Naive thymus-derived CD4-positive, alpha-beta T cell (primary cell): Measurements from ENCODE around the gene ARL11. TPM values are rescaled to one million over a fixed set of nuclear protein-coding genes. Genes with fewer than 3 reads are reported as not detected.

Experiments used
- ATAC-seq: fragments of 150-1000 bp; cut with Tn5 transposase; 2 replicates; pipeline ENCODE4 v1.10.0; 2021; ENCODE audit warnings: mild to moderate bottlenecking, moderate library complexity
- CTCF ChIA-PET: fragments of 350-600 bp; sonication (Branson Sonifier 250); formaldehyde crosslinking; loops from one replicate; lab custom pipeline; 2021; ENCODE audit warnings: antibody characterized with exemption; lab: Charles Lee
- POLR2A ChIA-PET: fragments of 350-600 bp; sonication (Branson Sonifier 250); formaldehyde crosslinking; loops from one replicate; lab custom pipeline; 2021; ENCODE audit warnings: antibody characterized with exemption, inconsistent platforms; lab: Charles Lee
- DNase-seq, 9 donors: peaks; one replicate each; pipeline versions ENCODE4 v3.0.0 to v3.0.0-alpha.2; 2020 to 2022; ENCODE audit warnings: mixed read lengths in 1 of 9
- H3K27ac ChIP-seq: one replicate; pipeline ENCODE4 v1.7.0; 2013; ENCODE audit warnings: mild to moderate bottlenecking, low read depth, low read length, moderate library complexity
- H3K27me3 ChIP-seq, 2 donors: one replicate each; pipeline ENCODE4 v1.7.0; 2013; ENCODE audit warnings: low read length in 2 of 2, mild to moderate bottlenecking in 2 of 2, moderate library complexity in 2 of 2; ENCODE audit not compliant: control insufficient read depth in 2 of 2, insufficient read depth in 2 of 2
- H3K36me3 ChIP-seq, 3 experiments: 1 replicate in 2 of 3; 2 replicates in 1 of 3; pipeline ENCODE4 v1.7.0; 2013; ENCODE audit warnings: low read length in 3 of 3, mild to moderate bottlenecking in 3 of 3, moderate library complexity in 1 of 3; ENCODE audit not compliant: insufficient read depth in 3 of 3, control insufficient read depth in 2 of 3
- H3K4me1 ChIP-seq, 2 donors: one replicate each; pipeline ENCODE4 v1.7.0; 2013; ENCODE audit warnings: low read length in 2 of 2, mild to moderate bottlenecking in 2 of 2, moderate library complexity in 1 of 2; ENCODE audit not compliant: control insufficient read depth in 2 of 2, insufficient read depth in 2 of 2
- H3K4me3 ChIP-seq: 2 replicates; pipeline ENCODE4 v1.7.0; 2013; ENCODE audit warnings: mild to moderate bottlenecking, low read length
- H3K9me3 ChIP-seq, 3 experiments: 1 replicate in 2 of 3; 2 replicates in 1 of 3; pipeline ENCODE4 v1.7.0; 2013; ENCODE audit warnings: low read length in 3 of 3; ENCODE audit not compliant: control insufficient read depth in 2 of 3
- H3K27ac Mint-ChIP-seq, 9 donors: one replicate each; pipeline ENCODE4 v1.8.0; 2020 to 2022; ENCODE audit warnings: mixed read lengths in 9 of 9, mild to moderate bottlenecking in 8 of 9, moderate library complexity in 5 of 9, inconsistent platforms in 2 of 9
- H3K27me3 Mint-ChIP-seq, 5 donors: one replicate each; pipeline ENCODE4 v1.8.0; 2021 to 2022; ENCODE audit warnings: mixed read lengths in 5 of 5, mild to moderate bottlenecking in 1 of 5
- H3K36me3 Mint-ChIP-seq, 5 donors: one replicate each; pipeline ENCODE4 v1.8.0; 2020 to 2022; ENCODE audit warnings: mixed read lengths in 5 of 5, mild to moderate bottlenecking in 3 of 5, inconsistent platforms in 1 of 5
- H3K4me1 Mint-ChIP-seq, 7 donors: one replicate each; pipeline ENCODE4 v1.8.0; 2020 to 2022; ENCODE audit warnings: mixed read lengths in 7 of 7, mild to moderate bottlenecking in 3 of 7, inconsistent platforms in 1 of 7
- H3K4me3 Mint-ChIP-seq, 10 donors: one replicate each; pipeline ENCODE4 v1.8.0; 2020 to 2022; ENCODE audit warnings: mild to moderate bottlenecking in 10 of 10, mixed read lengths in 10 of 10, moderate library complexity in 6 of 10, inconsistent platforms in 2 of 10
- H3K9me3 Mint-ChIP-seq, 11 donors: one replicate each; pipeline ENCODE4 v1.8.0; 2020 to 2022; ENCODE audit warnings: mixed read lengths in 11 of 11, mild to moderate bottlenecking in 4 of 11, inconsistent platforms in 1 of 11, moderate library complexity in 1 of 11
- intact Hi-C, 2 donors: fragments of 100-400 bp; cut with micrococcal nuclease; formaldehyde crosslinking; loops; one replicate each; pipeline ENCODE4 v1.15.1; 2023
- polyA plus RNA-seq, 2 donors: library from polyadenylated mRNA; unstranded; fragments of 300-500 nt; fragmentation: Illumina TruSeq; gene quantifications; one replicate each; pipeline ENCODE4 v1.2.3, GENCODE V29; 2021
- total RNA-seq, 6 experiments: library from RNA in 5 of 6; stranded (reverse) in 5 of 6; gene quantifications; 1 replicate in 5 of 6; 2 replicates in 1 of 6; pipeline ENCODE4 v1.2.3 and lab custom pipeline; 2021 to 2026

The ARL11 gene
- total and polyA plus RNA-seq, 7 experiments from 2014 or later = 0.30 to 3.4 (median 0.92) TPM

DNA sequence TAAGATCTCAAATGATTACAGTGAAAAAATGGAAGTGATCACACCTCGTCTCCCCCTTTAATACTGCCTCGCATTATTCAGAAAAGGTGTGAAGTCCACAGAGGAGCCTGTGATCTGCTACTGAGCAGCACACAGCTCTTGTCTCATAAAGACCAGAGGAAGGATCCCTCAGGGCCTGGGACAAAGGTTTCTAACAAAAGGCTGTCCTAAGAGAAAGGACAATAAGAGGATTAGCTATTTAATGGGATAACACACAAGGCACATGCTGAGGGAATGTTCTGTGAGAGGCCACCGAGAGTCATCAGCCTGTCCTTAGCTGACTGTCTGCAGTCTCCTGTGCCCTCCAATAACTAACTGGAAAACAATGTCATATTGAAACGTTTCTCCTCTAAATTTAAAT is 36.3 kb downstream of the ARL11 start:
- no peak overlapping the region for H3K27ac ChIP-seq

DNA sequence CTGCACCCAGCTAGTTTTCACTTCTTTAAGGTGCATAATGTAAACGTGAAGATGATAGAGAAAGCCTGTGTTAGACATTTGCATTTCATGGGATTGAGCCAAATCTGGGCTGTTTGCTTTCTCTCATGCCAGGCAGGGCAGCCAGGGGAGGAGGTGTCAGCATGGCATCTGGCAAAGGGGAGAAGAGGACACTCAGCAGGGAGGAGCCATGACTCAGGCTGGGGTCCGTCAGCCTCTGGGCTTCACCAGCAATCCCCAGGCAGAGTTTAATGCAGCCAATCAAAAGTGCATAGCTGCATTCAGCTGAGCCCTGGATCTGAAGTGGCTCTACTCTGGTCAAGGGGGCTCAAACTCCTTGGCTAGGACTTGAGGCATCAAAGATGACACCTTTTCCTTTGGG is 39.5 kb downstream of the ARL11 start:
- peak overlapping the region in 2 of 9 donors; percentile 10 to 57 for H3K27ac Mint-ChIP-seq

More for the DNA sequence above, 36.3 kb downstream of the ARL11 start:
- H3K27me3 Mint-ChIP-seq = no peaks in the 10 kb centered on the region
- Histone ChIP-seq H3K4me1 (no peaks in the 10 kb centered on the region), H3K4me3 (no peak overlapping the region), H3K36me3 (peaks cover 0 to 40% (median 0%) of the 10 kb centered on the region in 3 experiments), H3K27me3 (no peaks in the 10 kb centered on the region), H3K9me3 (no peaks in the 10 kb centered on the region)
- H3K9me3 Mint-ChIP-seq = no peaks in the 10 kb centered on the region
- ChIA-PET CTCF (no interaction called here), POLR2A (no interaction called here)
- no peak overlapping the region for H3K27ac Mint-ChIP-seq
- ATAC-seq (no peak), DNase-seq (no peak)
- H3K36me3 Mint-ChIP-seq = peaks cover 23 to 59% (median 35%) of the 10 kb centered on the region in 5 donors
- intact Hi-C loops = no loop called here
- H3K4me1 Mint-ChIP-seq = peaks cover 0 to 3% (median 0%) of the 10 kb centered on the region in 7 donors
- H3K4me3 Mint-ChIP-seq = no peak overlapping the region

DNA sequence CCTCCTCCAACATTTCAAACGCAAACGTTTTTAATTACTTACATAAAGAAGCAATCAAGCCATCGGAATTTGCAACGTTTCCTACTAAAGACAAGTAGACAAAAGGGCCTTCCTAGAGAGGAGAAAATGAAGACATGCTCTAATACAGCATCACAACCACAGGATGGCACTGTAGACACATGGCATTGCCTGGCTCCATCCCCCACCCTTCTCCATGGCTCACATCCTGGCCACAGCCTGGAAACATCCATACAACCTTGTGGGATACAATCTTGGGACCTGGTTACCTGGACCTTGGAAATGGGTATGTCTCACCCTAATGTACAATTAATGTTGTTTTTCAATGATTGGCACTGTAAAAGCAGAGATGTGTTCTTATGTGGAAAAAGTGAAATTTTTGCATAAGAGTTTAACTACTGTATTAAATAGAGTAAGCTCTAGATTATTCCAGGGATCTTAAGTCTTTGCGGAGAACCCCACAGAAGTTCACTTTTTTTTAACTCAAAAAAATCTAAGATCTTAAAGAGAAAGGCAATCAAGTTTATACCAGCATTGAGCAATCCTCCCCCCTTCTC is 41.5 kb downstream of the ARL11 start:
- intact Hi-C loops = loop anchor here (1.0 to 5.0 kb wide), 5 partner anchors 121 to 1400 kb away; partner anchors contain the start of gene TRIM13 (in 1 of the 2)
- no peaks in the 10 kb centered on the region for H3K4me1 ChIP-seq
- CTCF ChIA-PET = interaction anchor here (0.6 to 1.4 kb wide), 2 partner anchors 151 to 175 kb away, joined by 3 to 8 read pairs; no protein-coding TSS in a partner anchor

More for the DNA sequence above, 39.5 kb downstream of the ARL11 start:
- ChIA-PET CTCF (interaction anchor here (0.7 kb wide), 1 partner anchor 310 kb away, joined by 3 read pairs; no protein-coding TSS in a partner anchor), POLR2A (no interaction called here)
- Mint-ChIP-seq H3K27me3 (no peaks in the 10 kb centered on the region), H3K4me1 (peaks cover 0 to 6% (median 0%) of the 10 kb centered on the region in 7 donors), H3K9me3 (peaks cover 0 to under 1% (median 0%) of the 10 kb centered on the region in 11 donors), H3K4me3 (no peak overlapping the region), H3K36me3 (peaks cover 8 to 34% (median 17%) of the 10 kb centered on the region in 5 donors)
- intact Hi-C loops = no loop called here
- H3K4me3 ChIP-seq = no peak overlapping the region
- H3K27ac ChIP-seq = no peak overlapping the region
- no peak for ATAC-seq
- H3K4me1 ChIP-seq = no peaks in the 10 kb centered on the region
- peaks cover 0 to 19% (median 0%) of the 10 kb centered on the region in 3 experiments for H3K36me3 ChIP-seq
- no peaks in the 10 kb centered on the region for H3K9me3 ChIP-seq
- no peak for DNase-seq
- no peaks in the 10 kb centered on the region for H3K27me3 ChIP-seq

DNA sequence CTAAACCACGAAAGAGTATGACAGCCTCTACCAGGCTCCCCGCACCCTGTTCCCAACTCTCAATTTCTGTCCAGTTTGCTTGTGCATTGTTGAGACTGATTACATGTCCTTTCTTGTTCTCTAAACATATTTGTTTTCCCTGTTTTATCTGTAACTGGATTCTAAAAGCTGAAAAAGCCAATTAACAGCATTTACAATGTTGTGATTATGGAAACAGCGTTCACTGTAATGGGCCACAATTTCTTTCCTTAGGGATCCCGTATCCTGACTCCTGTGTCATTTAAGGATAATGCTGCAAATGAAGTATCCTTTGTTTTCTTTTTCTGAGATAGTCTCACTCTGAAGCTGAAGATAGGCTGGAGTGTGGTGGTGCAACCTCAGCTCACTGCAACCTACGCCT is 42.5 kb downstream of the ARL11 start:
- Mint-ChIP-seq H3K4me1 (peaks cover 0 to 15% (median 3%) of the 10 kb centered on the region in 7 donors), H3K27me3 (no peaks in the 10 kb centered on the region), H3K27ac (peak overlapping the region in 1 of 9 donors; percentile 8), H3K36me3 (peaks cover 11 to 29% (median 19%) of the 10 kb centered on the region in 5 donors), H3K4me3 (no peak overlapping the region), H3K9me3 (peaks cover 0 to 3% (median 0%) of the 10 kb centered on the region in 11 donors)
- Histone ChIP-seq H3K27ac (no peak overlapping the region), H3K27me3 (no peaks in the 10 kb centered on the region), H3K9me3 (no peaks in the 10 kb centered on the region), H3K36me3 (peaks cover 0 to 16% (median 0%) of the 10 kb centered on the region in 3 experiments), H3K4me3 (no peak overlapping the region), H3K4me1 (no peaks in the 10 kb centered on the region)
- CTCF ChIA-PET = interaction anchor here (0.6 to 1.4 kb wide), 3 partner anchors 11 to 174 kb away, joined by 3 to 8 read pairs (median 3); no protein-coding TSS in a partner anchor
- no peak for ATAC-seq
- intact Hi-C loops = loop anchor here in 1 of 2 donors (5.0 kb wide), 1 partner anchor 1131 kb away; no protein-coding TSS in a partner anchor
- POLR2A ChIA-PET = no interaction called here
- DNase-seq = no peak

More for the DNA sequence above, 41.5 kb downstream of the ARL11 start:
- ATAC-seq (peak; percentile 76), DNase-seq (peak in 2 of 9 donors; percentile 21 to 37)
- Histone ChIP-seq H3K27ac (no peak overlapping the region), H3K36me3 (peaks cover 0 to 16% (median 0%) of the 10 kb centered on the region in 3 experiments), H3K27me3 (no peaks in the 10 kb centered on the region), H3K4me3 (no peak overlapping the region), H3K9me3 (no peaks in the 10 kb centered on the region)
- Mint-ChIP-seq H3K27ac (no peak overlapping the region), H3K4me3 (no peak overlapping the region), H3K4me1 (peaks cover 0 to 10% (median 3%) of the 10 kb centered on the region in 7 donors), H3K36me3 (peaks cover 8 to 26% (median 17%) of the 10 kb centered on the region in 5 donors), H3K9me3 (peaks cover 0 to 3% (median 0%) of the 10 kb centered on the region in 11 donors), H3K27me3 (no peaks in the 10 kb centered on the region)
- POLR2A ChIA-PET = interaction anchor here (0.6 kb wide), 1 partner anchor 698 kb away, joined by 3 read pairs; no protein-coding TSS in a partner anchor

DNA sequence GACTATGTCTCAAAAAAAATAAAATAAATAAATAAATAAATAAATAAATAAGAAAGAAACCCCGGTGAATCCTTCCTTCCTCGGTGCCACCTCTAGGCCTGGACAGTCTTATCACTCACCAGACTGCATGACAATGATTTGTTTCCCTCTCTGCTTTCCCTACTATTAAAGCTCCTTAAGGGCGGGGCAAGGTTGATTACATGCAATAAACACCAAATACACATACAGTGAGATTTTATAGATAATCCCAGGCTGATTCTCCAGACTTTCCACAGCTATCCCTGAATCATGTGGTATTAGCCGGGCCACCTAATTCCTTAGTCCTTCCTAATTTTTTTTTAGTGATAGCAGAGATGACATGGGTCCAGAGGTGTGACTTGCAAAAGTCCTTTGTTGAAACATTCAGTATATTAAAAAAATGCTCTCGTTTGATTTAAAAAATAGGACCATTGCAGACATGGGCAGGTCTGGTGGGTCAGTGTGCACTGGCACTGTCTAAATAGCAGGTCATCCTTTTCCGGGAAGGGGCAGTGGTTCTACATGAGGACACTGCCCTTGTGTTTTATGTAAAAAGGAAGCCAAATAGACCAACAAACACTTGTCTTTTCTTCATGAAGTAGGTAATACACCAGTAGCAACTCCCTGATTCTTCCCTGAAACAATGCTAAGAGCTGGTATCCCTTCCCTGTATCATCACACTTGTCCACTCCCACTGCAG is 48.4 kb downstream of the ARL11 start:
- H3K36me3 Mint-ChIP-seq = peaks cover 5 to 31% (median 17%) of the 10 kb centered on the region in 5 donors
- Histone ChIP-seq H3K9me3 (no peaks in the 10 kb centered on the region), H3K4me1 (no peaks in the 10 kb centered on the region), H3K27ac (no peak overlapping the region), H3K27me3 (no peaks in the 10 kb centered on the region), H3K4me3 (no peak overlapping the region), H3K36me3 (no peaks in the 10 kb centered on the region)
- POLR2A ChIA-PET = no interaction called here
- H3K9me3 Mint-ChIP-seq = peaks cover 0 to 4% (median 0%) of the 10 kb centered on the region in 11 donors
- peaks cover 3 to 28% (median 10%) of the 10 kb centered on the region in 7 donors for H3K4me1 Mint-ChIP-seq
- no peak overlapping the region for H3K4me3 Mint-ChIP-seq
- ATAC-seq (no peak), DNase-seq (no peak)
- no peaks in the 10 kb centered on the region for H3K27me3 Mint-ChIP-seq
- intact Hi-C loops = no loop called here
- H3K27ac Mint-ChIP-seq = no peak overlapping the region
- CTCF ChIA-PET = no interaction called here

DNA sequence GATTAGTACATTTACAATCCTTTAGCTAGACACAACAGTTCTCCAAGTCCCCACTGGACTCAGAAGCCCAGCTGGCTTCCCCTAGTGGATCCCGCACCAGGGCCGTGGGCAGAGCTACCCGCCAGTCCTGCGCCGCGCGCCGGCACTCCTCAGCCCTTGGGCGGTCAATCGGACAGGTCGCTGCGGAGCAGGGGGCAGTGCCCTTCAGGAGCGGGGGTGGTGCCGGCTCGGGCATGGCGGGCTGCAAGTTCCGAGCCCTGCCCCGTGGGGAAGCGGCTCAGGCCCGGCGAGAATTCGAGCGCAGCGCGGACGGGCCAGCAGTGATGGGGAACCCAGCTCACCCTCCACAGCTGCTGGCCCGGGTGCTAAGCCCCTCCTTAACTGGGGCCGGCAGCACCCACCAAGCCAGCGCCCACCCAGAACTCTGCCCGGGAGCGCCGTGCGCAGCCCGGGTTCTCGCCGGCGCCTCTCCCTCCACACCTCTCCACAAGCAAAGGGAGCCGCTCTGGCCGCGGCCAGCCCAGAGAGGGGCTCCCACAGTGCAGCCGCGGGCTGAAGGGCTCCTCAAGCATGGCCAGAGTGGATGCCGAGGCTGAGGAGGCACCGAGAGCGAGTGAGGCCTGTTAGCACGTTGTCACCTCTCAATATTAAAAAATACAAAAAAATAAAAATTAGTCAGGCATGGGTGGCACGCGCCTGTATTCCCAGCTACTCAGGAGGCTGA is 50.0 kb downstream of the ARL11 start:
- ChIA-PET CTCF (interaction anchor here (1.1 to 1.3 kb wide), 3 partner anchors 13 to 123 kb away, joined by 4 read pairs; no protein-coding TSS in a partner anchor), POLR2A (no interaction called here)
- ATAC-seq (no peak), DNase-seq (no peak)
- no peak overlapping the region for H3K27ac Mint-ChIP-seq
- intact Hi-C loops = no loop called here
- H3K27me3 ChIP-seq = no peaks in the 10 kb centered on the region
- no peak overlapping the region for H3K4me3 ChIP-seq
- H3K4me3 Mint-ChIP-seq = no peak overlapping the region
- no peaks in the 10 kb centered on the region for H3K9me3 ChIP-seq
- peaks cover 5 to 31% (median 17%) of the 10 kb centered on the region in 5 donors for H3K36me3 Mint-ChIP-seq
- peaks cover 2 to 34% (median 15%) of the 10 kb centered on the region in 7 donors for H3K4me1 Mint-ChIP-seq
- H3K36me3 ChIP-seq = no peaks in the 10 kb centered on the region
- H3K4me1 ChIP-seq = no peaks in the 10 kb centered on the region
- H3K27me3 Mint-ChIP-seq = no peaks in the 10 kb centered on the region
- peaks cover 0 to 1% (median 0%) of the 10 kb centered on the region in 11 donors for H3K9me3 Mint-ChIP-seq
- H3K27ac ChIP-seq = no peak overlapping the region
